Suppressor macrophage treated with lipopolysaccharide for 4 hours (primary cell): ENCODE measurements around the gene CTBP2.

Source experiments
- DNase-seq: peaks from one replicate; pipeline ENCODE4 v3.0.0-alpha.2; 2020

Gene CTBP2

DNA sequence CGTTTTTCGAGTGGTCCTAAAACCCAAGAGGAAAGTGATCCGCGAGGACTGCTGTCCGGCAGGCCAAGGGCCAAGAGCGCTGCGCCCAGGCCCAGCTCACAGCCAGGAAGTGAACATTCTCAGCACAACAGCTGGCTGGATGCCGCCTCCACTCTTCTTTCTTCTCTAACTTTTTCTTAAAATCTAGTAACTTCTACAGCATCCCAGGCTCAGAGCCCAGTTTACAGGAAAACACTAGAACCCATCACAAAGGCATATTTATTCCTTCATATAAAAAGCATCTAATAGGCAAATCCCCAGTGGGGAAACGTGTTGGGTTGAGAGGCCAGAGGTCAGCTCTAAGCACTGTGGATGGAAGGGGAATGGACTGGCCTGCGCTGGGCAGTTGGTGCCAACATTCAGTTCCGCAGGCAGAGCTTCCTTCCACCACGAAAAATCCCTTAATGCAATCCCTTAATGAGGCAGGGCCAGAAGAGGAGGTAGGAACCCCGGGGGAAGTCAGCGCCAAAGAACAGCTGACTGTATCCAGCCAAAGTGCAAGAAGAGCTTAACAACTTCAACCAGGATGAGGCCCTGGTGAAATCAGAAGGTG lies 143.7 kb downstream of the CTBP2 start:
- no peak for DNase-seq

DNA sequence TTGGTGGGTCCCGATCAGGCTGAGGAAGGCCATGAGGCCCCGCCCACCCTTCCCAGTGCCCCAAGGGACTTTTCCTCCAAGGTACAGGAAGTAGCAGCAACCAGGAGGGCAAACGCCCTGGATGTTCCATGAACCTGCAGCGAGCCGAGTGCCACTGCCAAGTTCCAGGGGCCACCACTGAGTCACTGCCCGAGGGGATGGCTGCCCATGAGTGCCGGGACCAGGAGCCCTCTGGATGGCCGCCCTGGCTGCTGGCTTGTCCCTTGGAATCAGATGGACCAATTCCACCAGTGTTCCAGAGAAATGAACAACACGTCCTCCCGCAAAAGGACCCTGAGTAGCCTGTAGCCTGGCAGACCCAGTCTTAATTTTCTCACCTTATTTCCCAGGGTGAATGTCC lies 144.2 kb downstream of the CTBP2 start:
- DNase-seq: no peak

DNA sequence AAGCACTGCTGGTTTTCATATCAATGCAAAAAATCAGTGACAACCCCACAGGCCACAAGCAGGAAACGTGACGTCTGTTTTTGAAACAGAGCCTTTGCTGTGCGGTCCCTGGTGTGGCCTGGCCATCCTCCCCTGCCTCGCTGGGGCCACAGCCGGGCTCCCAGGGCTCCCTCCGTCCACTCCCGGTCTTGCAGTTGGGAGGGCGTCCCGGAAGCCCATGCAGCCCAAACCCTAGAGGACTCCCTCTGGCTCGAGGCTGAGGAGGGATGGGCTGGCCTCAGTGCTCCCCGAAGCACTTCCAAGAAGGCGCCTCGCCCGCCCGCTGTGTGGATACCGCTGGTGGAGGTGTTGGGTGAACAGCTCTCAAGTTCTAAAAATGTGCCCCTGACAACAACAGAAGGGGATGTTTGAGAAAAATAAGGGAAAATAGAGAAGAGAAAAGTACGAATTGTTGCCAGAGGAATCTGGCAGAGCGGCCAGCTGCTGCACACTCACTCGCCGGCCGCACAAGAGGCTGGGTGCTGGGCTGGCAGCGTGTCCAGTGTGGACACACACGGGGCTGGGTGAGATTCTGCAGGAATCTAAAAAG lies 144.9 kb downstream of the CTBP2 start:
- no peak for DNase-seq

DNA sequence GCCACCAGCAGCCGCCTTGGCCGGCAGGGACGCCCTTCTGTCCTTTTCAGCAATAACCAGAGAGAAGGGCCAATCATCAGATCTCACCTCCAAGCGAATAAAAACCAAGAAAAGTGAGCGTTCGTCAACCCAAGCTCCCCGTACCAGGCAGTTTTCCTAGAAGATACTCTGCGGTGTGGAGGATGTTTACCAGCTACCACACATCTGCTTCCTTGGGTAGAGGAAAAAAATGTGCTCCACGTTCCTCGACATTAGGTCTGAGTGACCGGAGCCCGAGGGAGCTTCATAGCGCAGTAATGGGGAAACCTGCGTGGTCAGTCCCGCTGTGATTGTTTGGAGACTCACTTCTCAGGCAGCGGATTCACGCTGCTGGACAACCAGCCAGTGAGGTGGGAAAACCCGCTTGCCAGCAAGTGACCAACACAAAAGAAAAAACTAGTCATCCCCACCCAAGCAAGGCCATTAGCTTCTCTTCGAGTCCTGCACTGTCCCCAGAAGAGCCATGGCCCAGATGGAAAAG lies 145.5 kb downstream of the CTBP2 start:
- no peak for DNase-seq

DNA sequence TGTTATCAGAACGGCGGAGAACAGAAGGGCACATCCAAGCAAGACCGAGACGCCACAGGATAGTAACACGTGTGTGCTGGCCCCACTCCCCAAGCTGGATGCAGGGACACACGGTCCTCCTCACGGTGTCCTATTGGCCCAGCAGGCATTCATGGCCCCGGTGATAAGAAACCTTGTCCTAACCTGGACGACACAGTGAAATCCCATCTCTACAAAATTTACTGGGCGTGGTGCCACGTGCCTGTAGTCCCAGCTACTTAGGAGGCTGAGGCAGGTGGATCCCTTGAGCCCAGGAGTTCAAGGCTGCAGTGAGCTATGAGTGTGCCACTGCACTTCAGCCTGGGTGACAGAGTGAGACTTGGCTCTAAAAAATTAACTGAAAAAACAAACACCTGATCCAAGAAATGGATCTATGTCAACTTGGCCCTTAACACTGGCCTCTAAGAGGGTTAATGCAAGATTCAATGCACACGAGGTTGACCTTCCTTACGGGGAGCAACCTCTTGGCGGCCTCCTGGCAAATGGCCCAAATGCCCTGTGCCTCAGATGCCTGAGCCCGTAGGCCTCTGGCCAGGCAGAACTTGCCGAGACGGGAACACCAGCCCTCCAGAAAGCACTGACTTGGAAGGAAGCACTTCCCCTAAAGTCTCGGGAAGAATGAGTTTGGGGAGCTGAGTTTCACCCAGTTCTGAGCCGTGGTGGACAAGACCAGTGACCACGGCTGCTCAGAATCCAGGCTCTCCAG lies 146.1 kb downstream of the CTBP2 start:
- DNase-seq: no peak

DNA sequence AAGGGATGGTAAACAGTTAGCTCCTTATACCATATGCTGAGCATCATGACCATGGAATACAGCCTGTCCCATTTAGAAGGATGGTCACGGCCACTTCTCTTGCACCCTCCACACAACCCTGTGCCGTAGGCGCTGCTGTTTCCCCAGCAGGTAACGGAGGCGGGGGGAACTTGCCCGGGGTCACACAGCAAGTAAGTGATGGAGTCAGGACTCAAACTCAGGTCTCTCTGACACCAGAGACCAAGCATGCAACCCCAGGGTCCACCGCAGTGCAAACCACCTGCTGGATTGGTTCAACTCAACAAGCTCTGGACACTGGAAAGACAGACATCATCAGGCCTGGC lies 146.9 kb downstream of the CTBP2 start:
- no peak for DNase-seq

DNA sequence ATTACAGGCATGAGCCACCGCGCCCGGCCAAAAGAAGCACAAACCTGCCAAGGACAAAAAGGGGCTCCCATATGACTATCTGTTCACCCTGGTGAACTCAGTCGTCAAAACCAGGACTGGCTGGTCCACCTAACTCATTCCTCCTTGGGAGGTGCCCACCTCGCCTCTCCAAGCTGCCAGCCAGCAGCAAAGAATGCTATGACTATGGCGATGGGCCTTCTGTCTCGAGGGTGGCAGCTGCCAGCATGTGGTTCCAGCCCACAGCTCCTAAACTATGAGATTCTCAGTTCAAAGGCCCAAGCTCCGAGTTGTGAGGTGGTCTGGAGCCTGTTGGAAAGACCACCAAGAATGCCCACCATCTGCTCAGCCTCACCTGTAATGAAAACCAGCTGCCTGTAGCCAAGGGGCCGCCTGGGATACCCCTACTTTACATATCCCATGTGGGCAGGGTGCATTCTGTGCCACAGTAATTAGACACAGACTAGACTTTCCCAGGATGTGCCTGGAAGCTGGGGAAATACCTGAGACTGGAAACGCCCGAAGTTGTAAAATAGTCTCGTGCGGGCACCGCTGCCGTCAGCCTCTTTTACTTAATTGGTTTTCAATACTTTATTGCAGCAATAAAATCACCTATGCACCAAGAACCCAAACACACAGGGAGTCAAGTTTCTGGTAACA lies 147.4 kb downstream of the CTBP2 start:
- DNase-seq: no peak

DNA sequence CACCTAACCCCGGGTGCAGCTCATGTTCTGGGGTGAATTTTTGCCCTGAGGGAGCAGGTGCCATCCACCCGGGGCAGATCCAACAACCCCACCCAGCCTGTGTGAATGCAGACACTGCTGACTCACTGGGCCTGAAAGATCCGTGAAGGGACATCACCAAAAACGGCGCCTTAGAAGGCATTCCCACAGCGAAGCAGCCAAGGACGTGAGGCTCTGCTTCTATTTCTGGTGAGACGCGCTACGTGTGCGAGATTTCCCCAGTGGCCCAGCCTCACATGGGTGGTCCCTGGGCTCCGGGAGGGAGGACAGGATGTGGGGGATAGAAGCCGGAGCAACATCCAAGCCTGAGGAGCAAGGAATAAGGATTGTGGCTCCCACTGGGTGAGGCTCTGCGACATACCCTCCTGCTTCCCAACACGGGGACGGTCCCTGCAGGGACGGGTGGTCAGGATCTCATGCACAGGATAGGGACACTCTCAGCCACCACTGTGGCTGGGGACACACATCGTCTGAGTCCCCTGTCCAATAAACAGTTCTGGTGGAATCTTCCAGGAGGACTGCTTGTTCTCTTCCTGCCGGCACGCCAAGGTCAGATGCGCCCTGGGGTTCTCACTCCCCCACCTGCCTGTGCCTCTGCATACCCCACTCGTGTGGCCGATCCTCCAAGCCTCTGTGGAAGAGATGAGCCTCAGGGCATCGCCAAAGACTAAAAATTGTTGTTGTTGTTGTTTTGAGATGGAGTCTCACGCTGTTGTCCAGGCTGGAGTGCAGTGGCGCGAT lies 148.2 kb downstream of the CTBP2 start:
- no peak for DNase-seq

DNA sequence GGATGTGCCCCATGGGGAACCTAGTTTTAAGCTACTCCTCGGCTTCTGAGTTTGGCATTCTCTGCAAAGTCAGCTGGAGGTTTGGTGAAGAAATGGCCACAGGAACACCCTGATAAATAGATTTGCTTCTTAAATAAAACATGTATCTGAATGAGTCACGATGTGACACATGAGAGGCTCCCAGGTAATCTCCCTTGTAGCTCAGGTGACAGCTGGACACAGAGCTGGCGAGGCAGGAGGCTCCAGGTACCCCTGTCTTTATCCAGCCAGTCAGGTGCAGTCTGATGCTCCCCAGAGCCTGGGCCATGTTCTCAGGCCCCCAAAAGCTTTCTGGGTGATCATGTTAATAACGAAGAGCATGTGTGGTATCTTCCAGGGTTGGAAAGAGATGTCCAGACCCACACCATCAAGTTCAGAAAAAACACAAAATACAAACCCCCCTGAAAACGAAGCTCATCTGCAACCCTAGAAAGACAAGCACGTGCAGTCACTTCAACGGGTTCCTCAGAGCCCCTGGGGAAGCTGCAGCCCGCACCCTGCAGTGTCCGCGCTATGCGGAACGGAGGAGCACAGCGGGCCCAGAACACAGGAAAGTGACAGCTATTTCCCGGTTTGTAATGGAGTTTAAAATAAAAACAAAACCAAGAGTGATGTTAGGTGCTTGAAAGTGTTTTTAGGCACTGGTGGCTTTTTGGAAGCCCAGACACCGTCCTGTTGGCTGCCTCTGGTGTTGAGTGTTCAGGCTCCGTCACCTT lies 149.0 kb downstream of the CTBP2 start:
- no peak for DNase-seq

DNA sequence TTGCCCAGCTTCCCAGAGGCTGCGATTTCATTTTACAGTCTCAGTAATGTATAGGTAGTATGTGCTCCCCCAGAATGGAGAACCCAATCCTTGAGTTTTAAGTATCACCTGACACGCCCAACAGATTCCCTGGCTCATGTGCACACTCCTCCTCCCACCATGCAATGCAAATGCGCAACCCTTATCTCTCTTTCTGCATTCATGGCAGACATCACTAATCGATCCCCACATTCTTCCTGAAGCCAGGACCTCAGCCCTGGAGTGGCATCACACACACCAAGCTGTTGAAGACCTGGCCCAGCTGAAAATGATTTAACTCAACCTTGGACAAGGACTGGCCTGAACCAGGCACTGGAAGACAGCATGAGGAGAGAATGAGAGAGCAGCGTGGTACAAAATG lies 150.0 kb downstream of the CTBP2 start:
- no peak for DNase-seq

DNA sequence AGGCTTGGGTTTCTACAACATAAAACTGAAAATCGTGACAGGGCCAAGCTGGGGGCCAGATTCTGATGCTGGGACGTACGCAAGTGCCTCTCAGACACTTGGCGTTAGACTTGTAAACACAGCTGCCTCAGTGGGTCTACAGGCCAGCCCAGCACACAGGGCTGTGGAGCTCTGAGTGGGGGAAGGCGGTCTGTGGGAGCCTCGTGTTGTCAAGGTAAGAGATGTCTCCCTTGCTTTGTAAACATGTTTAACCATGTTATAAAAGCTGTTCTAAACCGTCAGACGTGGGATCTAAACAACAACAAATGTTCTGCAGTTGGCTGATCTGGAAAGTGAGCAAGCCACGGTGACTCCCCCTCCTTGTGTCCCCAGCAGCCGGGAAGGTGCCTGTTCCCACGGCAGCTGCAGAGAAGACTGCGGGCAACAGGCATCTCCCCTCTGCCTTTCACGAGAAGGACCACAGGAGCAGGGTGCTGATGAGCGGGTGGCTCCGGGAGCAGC lies 150.7 kb downstream of the CTBP2 start:
- DNase-seq: no peak

DNA sequence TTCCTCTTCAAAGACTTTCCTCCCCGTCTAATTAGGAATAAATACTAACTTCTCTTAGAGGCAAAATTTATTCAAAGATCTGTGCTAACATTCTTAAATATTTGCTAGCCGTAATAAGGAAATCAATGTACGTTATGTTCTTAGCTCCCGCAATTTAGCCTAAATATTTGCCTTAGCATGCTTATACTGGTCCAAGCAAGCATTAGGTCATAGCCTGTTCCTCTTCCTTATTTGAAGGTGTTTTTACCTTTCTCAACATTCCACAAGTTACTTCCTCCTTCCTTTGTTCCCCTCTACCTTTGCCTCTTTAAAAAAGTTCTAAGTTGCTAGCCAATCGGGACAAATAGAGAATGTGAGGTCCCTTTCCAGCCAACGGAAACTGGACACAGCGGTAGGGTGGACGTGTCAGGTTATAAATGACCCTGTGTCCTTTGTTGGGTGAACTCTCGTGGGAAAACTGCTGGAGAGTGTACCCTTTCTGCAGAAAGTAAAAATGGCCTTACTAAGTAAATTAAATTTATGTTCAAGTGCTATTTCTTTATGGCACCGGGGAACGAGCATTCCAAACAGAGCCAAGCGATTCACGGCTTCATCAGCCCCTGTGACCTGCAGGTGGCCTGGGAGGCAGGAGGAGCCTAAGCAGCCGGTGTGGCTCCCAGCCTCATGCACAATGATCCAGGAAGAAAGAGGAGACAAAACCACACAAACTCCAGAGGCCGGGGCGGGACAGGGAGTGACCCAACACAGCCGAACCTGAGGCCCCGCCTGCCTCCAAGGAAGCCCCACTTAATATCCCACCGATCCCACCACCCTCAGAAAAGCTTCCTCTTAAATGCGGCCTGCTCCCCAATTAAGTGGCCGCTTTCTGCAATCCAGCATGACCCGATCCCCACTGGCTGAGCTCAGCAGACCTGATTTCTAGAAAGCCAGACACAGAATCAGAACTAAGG lies 151.4 kb downstream of the CTBP2 start:
- DNase-seq: no peak

DNA sequence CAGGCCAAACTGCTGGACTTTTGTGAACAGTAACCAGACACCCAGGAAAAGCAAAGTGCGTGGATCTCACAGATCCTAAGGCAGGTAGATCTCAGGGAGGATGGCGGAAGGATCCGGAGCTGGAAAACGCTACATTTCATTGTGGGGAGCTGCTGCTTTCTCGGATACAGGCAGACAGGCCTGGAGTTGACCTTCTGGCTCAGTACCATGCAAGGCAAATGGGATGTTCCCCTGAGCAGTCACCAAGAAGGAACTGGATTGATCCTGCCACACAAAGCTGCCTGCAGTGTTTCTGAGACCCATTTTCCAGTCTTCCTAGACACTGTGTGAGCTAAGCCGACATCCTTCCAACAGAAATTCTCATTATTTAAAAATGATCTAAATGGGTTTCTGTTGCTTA lies 152.9 kb downstream of the CTBP2 start:
- DNase-seq: no peak

DNA sequence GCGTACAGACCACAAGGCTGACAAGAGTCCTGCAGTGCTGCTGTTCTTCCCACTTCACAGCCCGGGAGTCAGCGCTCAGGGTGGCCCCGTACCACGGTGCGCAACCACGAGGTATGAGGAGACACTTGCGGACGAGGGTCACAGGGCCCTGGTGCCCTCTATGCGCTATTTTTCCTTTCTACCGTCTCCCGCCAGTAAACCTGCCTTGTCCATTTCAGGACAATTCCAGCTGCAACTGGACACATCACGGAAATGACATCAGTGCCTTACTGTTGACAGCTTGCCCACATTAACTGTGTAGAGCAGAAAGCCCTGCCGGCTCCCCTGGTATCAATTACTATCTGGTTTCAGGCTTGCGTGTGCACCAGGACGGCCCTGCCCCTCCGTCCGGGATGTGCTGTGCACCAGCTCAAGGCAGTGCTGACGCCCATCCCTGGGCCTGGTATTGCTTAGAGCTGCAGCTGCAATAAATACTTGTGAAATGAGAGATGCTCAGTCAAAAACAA lies 153.4 kb downstream of the CTBP2 start:
- no peak for DNase-seq

DNA sequence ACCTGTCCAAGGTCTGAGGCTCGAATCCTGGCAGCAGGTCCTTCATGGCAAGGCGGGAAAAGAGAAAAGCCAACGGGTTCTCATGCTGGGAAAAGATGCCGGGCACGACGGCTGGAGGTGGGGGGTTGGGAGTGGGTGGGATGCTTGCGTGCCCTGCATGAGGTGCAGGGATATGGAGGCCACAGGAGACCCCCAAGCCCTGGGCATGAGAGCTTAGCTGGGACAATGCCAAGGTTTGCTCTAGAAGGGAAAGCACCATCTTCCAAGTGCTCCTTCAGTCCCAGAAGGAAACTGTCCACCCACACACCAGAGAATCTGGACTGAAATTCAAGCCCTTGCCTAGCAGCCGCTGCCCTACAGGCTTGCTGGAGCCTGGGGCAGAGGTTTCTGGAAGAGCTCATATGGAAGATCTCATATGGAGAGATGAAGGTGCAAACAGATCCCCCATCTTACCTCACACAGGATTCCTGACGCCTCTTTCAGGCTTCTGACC lies 154.1 kb downstream of the CTBP2 start:
- DNase-seq: no peak

DNA sequence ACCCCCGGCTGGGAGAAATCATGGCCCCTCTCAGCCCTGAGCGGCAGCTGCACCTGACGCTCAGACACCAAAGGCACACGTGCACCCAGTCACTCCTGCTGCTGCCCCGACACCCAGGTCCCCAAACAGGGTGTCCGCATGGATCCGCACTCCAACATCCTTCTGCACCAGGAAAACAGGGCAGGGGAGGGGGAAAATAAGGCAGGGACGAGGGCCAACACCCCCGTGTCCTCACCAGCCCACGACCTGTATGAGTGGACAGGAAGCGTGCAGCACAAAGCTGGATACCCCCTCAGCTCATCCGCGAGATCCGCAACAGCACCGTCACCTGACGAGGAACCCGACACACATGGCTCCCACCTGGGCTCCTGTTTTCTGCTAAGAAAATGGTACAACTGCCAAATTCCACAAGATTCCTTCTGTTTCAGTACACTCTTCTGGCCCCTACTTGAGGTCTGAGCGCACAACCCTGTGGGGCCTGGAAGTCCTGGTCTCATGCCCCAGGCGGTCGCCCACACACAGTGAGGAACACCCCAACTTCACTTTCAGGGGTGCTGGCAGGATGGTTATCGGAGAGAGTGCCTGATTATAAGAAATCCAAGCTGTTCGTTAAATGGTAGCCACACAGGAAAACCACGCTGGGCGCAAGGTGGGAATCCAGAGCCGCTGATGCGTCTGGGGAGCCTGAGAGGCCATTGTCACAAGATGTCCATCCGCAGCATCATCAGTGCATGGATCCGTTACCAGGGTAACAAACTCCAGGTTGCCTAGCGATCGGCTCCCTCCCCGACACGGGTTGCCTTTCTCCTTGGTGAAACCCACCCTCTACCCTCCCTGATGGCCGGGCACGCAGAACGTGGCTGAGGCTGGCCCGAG lies 154.8 kb downstream of the CTBP2 start:
- no peak for DNase-seq

DNA sequence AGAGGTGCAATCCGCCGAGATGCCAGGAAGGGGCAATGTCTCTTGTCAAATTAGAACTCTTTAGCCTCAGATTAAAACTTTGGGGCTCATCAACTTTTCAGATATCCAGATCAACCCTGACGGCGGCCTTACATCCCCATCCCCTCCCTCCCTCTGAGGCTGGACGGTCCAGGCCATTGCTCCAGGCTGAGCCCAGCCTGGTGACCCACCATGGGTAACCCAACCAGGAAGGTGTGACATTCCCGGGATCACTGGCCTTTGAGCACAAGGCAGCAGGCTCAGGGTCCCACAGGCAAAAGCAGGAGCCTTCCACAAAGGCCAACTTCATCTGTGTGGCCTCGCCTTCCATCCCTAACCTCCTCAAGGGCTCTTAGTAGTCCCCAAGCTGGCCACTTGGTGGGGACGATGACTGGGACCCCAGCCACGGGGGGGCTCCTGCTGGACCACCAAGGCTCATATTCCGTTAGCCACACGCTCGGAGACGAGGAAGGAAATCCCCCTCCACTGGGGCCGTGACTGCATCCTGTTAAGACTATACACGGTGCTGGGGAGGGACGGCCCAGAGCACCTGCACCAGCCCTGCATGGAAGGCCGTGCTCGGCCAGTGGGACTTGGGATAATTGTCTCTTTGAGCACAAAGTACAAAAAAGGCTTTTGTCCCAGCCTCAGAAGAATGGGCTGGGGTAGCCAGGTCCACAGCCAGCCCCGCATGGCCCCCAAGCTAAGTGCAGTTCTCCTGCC lies 155.6 kb downstream of the CTBP2 start:
- no peak for DNase-seq

DNA sequence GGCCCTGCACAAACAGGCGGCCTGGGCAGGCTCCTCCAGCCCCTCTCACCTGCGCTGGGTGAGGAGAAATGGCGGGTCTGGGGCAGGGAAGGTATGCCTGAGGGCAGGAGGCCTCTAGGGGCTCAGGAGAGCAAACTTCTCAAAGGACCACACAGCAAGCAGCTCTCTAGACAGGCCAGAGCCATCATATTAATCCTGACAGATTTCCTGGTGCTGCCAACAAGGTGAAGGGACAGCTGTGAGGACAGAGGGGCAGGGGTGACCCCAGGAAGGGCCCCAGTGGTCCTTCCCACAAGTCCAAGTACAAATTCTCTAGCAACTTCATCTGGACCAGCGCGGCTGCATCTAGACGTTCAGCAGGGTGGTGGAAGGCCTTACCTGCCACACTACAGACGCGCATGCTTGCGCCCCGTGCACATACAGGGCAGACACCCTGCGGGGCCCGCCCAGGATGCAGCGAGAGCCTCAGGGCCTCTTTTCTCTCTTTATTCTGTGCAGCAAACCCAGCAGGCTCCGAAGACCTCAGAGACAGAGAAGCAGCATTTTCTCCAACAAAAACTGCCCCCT lies 156.4 kb downstream of the CTBP2 start:
- DNase-seq: no peak
